ENCODE results near the gene RNF126.
"Not testable (repeated sequence)": the region's sequence is repeated elsewhere in the genome, so short reads cannot be mapped to it uniquely, and the experiment has no call there.

The RNF126 gene

GRCh38 chr19:628168-628567, 34.8 kb downstream of the RNF126 start:
- no peak for DNase-seq (ENCODE audit: low spot score)

DNA sequence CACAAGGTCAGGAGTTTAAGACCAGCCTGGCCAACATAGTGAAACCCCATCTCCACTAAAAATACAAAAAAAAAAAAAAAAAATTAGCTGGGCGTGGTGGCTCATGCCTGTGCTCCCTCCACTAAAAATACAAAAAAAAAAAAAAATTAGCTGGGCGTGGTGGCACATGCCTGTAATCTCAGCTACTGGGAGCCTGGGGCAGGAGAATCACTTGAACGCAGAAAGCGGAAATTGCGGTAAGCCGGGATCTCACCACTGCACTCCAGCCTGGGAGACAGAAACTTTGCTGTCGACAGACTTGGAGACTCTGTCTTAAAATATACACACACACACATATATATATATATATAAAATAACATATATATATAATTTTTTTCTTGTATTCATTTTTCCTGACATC, 36.4 kb downstream of the RNF126 start:
- not testable (repeated sequence) for DNase-seq (ENCODE audit: low spot score)

DNA sequence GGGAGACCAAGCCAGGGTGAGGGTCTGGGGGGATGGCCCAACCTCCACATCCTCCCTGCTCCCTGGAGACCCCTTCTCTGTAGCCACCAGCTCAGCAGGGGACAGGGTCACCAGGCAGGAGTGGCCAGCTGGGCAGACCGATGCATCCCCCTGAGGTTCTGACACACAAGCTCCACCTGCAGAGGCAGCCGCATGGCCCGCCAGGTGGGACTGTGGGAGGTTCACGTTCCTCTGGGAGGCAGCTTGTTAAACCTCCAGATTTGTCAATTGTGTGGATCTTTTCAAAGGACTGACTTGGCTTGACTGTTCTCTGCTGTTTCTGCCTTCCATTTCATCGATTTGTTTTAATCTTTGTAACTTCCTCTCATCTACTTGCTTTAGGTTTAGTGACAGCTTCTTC, 37.8 kb downstream of the RNF126 start:
- no peak for DNase-seq (ENCODE audit: low spot score)

GRCh38 chr19:624433-625109, 38.4 kb downstream of the RNF126 start:
- DNase-seq (ENCODE audit: low spot score) = no peak

- DNase-seq (ENCODE audit: low spot score) = no peak
Observed at GRCh38 chr19:623974-624373, 39.0 kb downstream of the RNF126 start.

DNA sequence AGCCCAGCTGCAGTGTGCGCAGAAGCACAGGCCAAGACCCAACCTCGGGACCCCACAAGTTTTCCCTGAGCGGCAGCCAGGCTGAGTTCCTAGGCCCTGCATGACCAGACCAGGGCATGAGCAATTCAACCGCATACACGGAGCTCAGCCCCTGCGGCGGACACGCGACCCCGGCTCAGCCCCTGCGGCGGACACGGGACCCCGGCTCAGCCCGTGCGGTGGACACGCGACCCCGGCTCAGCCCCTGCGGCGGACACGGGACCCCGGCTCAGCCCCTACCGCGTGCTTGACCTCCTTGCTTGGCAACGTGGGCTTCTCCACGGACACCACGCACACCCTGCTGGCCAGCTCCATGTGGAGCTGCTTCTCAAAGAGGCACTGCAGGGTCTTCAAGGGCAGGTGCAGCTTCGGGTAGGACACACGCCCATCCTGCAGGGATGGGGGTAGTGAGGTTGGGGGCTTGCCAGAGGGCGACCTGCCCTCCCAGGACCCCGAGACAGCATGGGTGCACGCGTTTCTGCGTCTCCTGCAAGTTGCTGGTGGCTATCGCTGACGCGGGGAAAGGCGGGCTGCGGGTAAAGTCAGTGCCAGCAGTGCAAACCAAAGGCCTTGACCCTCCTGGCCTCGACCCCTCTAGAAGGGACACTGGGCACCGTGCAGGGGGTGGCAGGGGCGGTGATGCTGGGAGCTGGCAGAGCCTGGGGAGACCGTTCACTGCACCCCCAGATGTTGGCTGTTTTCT, 39.7 kb downstream of the RNF126 start:
- DNase-seq (ENCODE audit: low spot score) = no peak

DNA sequence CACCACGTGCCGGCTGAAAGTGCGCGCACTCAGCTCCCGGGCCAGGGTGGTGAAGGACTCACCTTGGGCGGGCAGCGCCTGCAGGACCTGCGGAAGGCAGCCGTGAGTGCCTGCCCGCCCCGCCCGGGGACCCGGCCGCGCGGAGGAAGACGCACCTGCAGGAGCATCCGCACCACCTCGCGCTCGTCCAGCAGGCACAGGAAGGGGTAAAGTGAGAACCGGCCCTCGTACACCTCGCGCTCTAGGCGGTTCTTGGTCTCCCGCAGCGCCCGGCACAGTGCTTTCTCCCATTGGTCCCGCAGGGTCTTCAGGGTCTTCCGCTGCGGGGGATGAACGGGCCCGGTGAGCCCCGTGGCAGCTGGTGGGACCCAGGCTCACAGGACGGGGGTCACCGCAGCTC, 40.3 kb downstream of the RNF126 start:
- DNase-seq (ENCODE audit: low spot score) = no peak

GRCh38 chr19:621819-622218, 41.2 kb downstream of the RNF126 start:
- DNase-seq (ENCODE audit: low spot score) = no peak

DNA sequence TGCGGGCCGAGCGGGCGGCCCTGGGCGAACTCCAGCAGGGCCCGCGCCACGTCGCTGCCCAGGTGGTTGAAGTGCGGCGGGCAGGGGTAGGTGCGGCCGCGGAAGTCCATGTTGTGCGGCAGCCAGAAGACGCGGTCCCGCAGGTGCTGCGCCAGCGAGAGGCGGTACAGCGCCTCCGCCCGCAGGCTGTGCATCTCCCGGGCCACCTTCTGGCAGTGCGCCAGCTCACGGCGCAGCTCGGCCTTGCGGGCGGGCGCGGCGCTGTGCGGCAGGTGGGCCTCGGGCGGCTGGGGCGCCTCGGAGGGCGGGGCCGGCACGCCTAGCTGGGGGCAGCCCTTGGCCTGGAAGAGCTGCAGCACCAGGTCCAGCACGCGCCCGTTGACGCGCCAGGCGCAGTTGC, 41.8 kb downstream of the RNF126 start:
- DNase-seq (ENCODE audit: low spot score) = not testable (repeated sequence)

- DNase-seq (ENCODE audit: low spot score) = no peak
Observed at GRCh38 chr19:620166-620862, 42.7 kb downstream of the RNF126 start.

GRCh38 chr19:619286-620002, 43.6 kb downstream of the RNF126 start:
- DNase-seq (ENCODE audit: low spot score) = no peak

DNA sequence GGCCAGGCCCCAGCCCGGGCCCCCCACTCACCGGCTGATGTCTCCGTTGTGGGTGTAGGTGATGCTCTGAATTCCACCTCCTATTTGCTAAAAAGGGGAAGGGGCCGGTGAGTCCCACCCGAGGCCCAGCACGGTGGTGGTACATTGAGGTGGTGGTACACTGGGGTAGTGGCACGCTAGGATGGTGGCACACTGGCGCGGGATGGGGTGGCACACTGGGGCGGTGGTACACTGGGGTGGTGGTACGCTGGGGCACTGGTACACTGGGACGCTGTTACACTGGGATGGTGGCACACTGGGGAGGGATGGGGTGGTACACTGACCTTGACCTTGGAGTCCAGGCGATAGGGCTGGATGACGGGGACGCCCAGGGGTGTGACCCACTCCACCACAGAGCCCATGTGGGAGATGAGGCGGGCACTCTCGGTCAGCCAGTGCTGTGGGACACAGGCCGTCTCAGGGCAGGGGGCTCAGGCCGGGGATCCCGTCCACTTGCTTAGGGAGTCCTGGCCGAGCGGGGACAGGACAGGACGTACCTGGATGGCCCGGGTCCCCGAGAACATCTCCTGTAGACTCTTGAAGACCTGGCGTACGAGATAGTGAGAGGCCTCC, 44.2 kb downstream of the RNF126 start:
- DNase-seq (ENCODE audit: low spot score) = no peak

DNA sequence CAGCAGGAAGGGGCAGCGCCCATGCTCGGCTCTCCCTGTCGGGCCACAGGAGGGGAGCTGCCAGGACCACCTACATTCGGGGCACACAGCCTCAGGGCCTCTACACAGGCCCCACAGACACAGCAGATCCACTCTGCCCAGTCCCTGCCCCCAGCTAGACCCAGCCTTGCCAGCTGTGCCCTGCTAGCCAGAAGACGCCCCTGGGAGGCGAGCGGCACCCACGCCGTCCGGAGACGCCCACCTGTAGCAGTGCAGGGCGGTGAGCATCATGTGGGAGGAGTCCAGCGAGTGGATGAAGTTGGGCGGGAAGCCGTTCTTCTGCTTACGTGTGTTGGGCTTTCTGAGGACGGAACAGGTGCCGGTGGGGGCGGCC, 44.8 kb downstream of the RNF126 start:
- no peak for DNase-seq (ENCODE audit: low spot score)

DNA sequence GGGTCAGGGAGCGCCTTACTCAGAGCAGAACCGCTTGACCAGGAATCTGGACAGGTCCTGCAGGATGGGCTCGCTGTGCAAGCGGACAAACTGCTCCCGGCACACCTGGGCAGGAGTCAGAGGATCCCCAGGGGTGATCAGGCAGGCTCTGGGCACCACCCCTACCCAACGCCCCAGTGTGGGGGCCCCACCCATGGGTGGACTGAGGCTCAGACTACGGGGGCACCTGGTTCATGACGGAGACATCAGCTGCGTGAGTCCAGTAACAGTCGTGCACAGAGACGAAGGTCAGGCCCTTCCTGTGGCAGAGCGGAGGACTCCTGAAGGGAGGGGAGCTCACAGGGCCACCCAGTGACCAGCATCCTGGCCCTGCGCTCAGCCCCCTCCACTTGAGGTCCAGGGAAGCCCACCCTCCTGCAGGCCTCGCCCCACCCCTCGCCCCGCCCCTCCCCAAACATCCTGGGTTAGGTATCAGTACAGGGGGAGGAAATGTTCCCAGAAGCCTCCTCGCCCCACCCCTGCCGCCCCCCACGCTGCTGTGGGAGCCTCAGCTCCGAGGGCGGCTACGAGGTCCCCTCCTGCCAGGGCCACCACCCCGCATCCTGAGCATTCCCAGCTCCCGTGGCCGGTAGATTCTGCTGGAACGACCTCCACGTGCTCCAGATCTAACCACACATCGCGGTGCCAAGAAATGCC, 45.3 kb downstream of the RNF126 start:
- no peak for DNase-seq (ENCODE audit: low spot score)

GRCh38 chr19:616747-617526, 46.1 kb downstream of the RNF126 start:
- DNase-seq (ENCODE audit: low spot score) = no peak

GRCh38 chr19:616062-616700, 46.8 kb downstream of the RNF126 start:
- no peak for DNase-seq (ENCODE audit: low spot score)

- peak; percentile 35 for DNase-seq (ENCODE audit: low spot score)
Observed at GRCh38 chr19:615619-616018, 47.4 kb downstream of the RNF126 start.

DNA sequence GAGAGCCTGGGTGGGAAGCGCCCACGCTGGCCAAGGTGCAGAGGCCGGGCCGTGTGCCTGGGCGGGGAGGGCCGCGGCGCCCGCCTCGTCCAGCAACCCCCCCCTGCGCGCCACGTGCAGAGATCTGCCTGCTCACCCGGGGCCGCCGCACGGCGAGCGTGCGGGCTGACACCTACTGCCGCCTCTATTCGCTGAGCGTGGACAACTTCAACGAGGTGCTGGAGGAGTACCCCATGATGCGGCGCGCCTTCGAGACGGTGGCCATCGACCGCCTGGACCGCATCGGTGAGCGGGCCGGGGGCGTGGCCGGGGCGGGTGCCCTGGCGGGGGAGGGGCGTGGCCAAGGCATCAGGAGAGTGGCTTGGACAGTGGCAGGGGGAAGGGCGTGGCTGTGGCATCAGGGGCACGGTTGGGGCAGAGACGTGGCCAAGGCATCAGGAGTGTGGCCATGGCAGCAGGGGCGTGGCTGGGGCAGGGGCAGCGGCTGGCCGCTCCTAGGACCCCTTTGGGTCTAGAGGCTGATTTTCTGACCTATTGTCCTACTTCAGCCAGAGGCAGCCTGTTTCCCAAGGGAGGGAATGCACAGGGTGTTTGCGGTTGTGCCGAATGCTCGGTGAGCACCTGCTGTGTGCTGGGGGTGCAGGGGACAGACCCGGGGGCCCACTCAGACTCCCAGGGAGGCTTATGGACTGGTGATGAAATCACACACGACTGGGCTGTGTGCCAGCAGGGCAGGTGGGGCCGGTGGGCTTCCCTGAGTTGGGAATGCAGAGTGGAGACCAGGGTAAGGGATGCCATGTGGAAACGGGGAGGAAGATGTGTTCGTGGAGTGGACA, 49.1 kb downstream of the RNF126 start:
- no peak for DNase-seq (ENCODE audit: low spot score)

DNA sequence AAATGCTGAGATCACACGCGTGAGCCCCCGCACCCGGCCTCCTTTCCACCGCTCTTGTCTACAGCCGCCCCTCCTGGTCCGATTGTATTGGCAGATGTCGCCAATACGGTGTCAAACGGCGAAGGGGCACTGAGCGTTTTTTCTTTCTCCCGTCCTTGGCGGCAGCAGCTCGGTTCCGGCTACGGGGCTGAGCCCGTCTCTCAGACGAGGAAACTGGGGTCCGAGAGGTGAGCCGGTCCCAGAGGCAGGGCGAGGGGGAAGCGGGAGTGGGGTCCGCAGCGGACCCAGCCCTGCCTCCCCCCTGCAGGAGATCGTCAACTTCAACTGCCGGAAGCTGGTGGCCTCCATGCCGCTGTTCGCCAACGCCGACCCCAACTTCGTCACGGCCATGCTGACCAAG, 50.1 kb downstream of the RNF126 start:
- no peak for DNase-seq (ENCODE audit: low spot score)

All from kidney tubule cell (primary cell).